NCI-H2029 treated with DMSO at 0.1 percent for 48 hours (cell line): ENCODE measurements around the gene DOCK1.
"Not testable (repeated sequence)": the region's sequence is repeated elsewhere in the genome, so short reads cannot be mapped to it uniquely, and the experiment has no call there.

Experiments
- DNase-seq: peaks from one replicate; lab custom pipeline; 2025; lab: John Stamatoyannopoulos, UW

Gene DOCK1

GRCh38 chr10:126903656-126904360 lies 1.4 kb upstream of the DOCK1 start:
- DNase-seq = no peak

GRCh38 chr10:126904516-126904817 lies 761 bp upstream of the DOCK1 start:
- DNase-seq = no peak

- DNase-seq = no peak
Observed at GRCh38 chr10:126905776-126906703, 812 bp downstream of the DOCK1 start.

- no peak for DNase-seq
Observed at GRCh38 chr10:126906704-126907422, 1.6 kb downstream of the DOCK1 start.

- no peak for DNase-seq
Observed at GRCh38 chr10:126907423-126907970, 2.3 kb downstream of the DOCK1 start.

- no peak for DNase-seq
Observed at GRCh38 chr10:126908225-126908624, 3.0 kb downstream of the DOCK1 start.

GRCh38 chr10:126908729-126909128 lies 3.5 kb downstream of the DOCK1 start:
- DNase-seq = no peak

GRCh38 chr10:126909147-126909546 lies 3.9 kb downstream of the DOCK1 start:
- no peak for DNase-seq

- DNase-seq = no peak
Observed at GRCh38 chr10:126910196-126910595, 5.0 kb downstream of the DOCK1 start.

- DNase-seq = no peak
Observed at GRCh38 chr10:126910798-126911197, 5.6 kb downstream of the DOCK1 start.

GRCh38 chr10:126911301-126911700 lies 6.1 kb downstream of the DOCK1 start:
- DNase-seq = no peak

GRCh38 chr10:126913316-126913715 lies 8.1 kb downstream of the DOCK1 start:
- no peak for DNase-seq

GRCh38 chr10:126914561-126914960 lies 9.3 kb downstream of the DOCK1 start:
- DNase-seq = no peak

- not testable (repeated sequence) for DNase-seq
Observed at GRCh38 chr10:126916952-126917351, 11.7 kb downstream of the DOCK1 start.

- DNase-seq = no peak
Observed at GRCh38 chr10:126917375-126917774, 12.1 kb downstream of the DOCK1 start.

- DNase-seq = no peak
Observed at GRCh38 chr10:126917975-126918908, 13.0 kb downstream of the DOCK1 start.

- no peak for DNase-seq
Observed at GRCh38 chr10:126919426-126919825, 14.2 kb downstream of the DOCK1 start.

- no peak for DNase-seq
Observed at GRCh38 chr10:126921162-126921561, 15.9 kb downstream of the DOCK1 start.

GRCh38 chr10:126921974-126922525 lies 16.8 kb downstream of the DOCK1 start:
- no peak for DNase-seq

- no peak for DNase-seq
Observed at GRCh38 chr10:126924180-126924914, 19.1 kb downstream of the DOCK1 start.
